WTC11 (cell line): ENCODE results near the gene LRRC49. TPM values are rescaled to one million over a fixed set of nuclear protein-coding genes. Genes with fewer than 3 reads are reported as not detected.
"Not testable (repeated sequence)": the region's sequence is repeated elsewhere in the genome, so short reads cannot be mapped to it uniquely, and the experiment has no call there.

Source experiments
- ATAC-seq: fragments of 200-7000 bp; cut with Tn5 transposase; 2 replicates; pipeline ENCODE4 v1.10.0; 2021; ENCODE audit warnings: mild to moderate bottlenecking, moderate library complexity
- CTCF ChIA-PET: fragments of 300-600 bp; sonication (Branson Sonifier 250); formaldehyde crosslinking; loops from one replicate; lab custom pipeline; 2021; ENCODE audit warnings: antibody characterized with exemption; lab: Charles Lee
- POLR2A ChIA-PET: fragments of 350-600 bp; sonication (Branson Sonifier 250); formaldehyde crosslinking; loops from one replicate; lab custom pipeline; 2021; ENCODE audit warnings: antibody characterized with exemption; lab: Charles Lee
- DNase-seq: peaks from one replicate; pipeline ENCODE4 v3.0.0; 2021; ENCODE audit warnings: low spot score
- H3K27ac Mint-ChIP-seq: 2 replicates; pipeline ENCODE4 v1.8.0; 2021; ENCODE audit warnings: mixed read lengths
- H3K27me3 Mint-ChIP-seq: 2 replicates; pipeline ENCODE4 v1.8.0; 2021; ENCODE audit warnings: low read depth, mild to moderate bottlenecking, moderate library complexity, mixed read lengths
- H3K36me3 Mint-ChIP-seq: 2 replicates; pipeline ENCODE4 v1.8.0; 2021; ENCODE audit warnings: mixed read lengths
- H3K4me1 Mint-ChIP-seq: 2 replicates; pipeline ENCODE4 v1.8.0; 2022; ENCODE audit warnings: mixed read lengths
- H3K4me3 Mint-ChIP-seq: 2 replicates; pipeline ENCODE4 v1.8.0; 2021; ENCODE audit warnings: mild to moderate bottlenecking, moderate library complexity, mixed read lengths
- H3K9me3 Mint-ChIP-seq: 2 replicates; pipeline ENCODE4 v1.8.0; 2021; ENCODE audit warnings: mixed read lengths
- CTCF ChIP-seq: fragments of 200-600 bp; IDR thresholded peaks from 2 replicates; pipeline ENCODE4 v1.8.0; 2022; ENCODE audit warnings: antibody characterized with exemption
- FOXK1 ChIP-seq: sonication (generic); formaldehyde crosslinking; IDR thresholded peaks from 2 replicates; pipeline ENCODE4 v1.8.0; 2022; ENCODE audit warnings: mild to moderate bottlenecking, moderate library complexity, missing genetic modification reagents
- KAT7 ChIP-seq: sonication (generic); formaldehyde crosslinking; IDR thresholded peaks from 2 replicates; pipeline ENCODE4 v1.8.1; 2023; ENCODE audit warnings: missing genetic modification reagents, mild to moderate bottlenecking, borderline replicate concordance
- NFATC4 ChIP-seq: fragments of 250-450 bp; sonication (Bioruptor Pico); IDR thresholded peaks from 2 replicates; pipeline ENCODE4 v1.9.0; 2021; ENCODE audit warnings: mild to moderate bottlenecking
- PRDM15 ChIP-seq: sonication (generic); formaldehyde crosslinking; IDR thresholded peaks from 2 replicates; pipeline ENCODE4 v1.8.0; 2022; ENCODE audit warnings: missing genetic modification reagents
- SP1 ChIP-seq: sonication (generic); formaldehyde crosslinking; conservative IDR thresholded peaks from 2 replicates; pipeline ENCODE4 v1.8.1; 2022; ENCODE audit warnings: missing genetic modification reagents
- TEAD1 ChIP-seq: sonication (generic); formaldehyde crosslinking; IDR thresholded peaks from 2 replicates; pipeline ENCODE4 v1.8.0; 2022; ENCODE audit warnings: mild to moderate bottlenecking, missing genetic modification reagents
- TP53 ChIP-seq: sonication (generic); formaldehyde crosslinking; IDR thresholded peaks from 2 replicates; pipeline ENCODE4 v1.8.1; 2023; ENCODE audit warnings: mild to moderate bottlenecking, missing genetic modification reagents
- ZBTB21 ChIP-seq: sonication (generic); formaldehyde crosslinking; IDR thresholded peaks from 2 replicates; pipeline ENCODE4 v1.8.1; 2023; ENCODE audit warnings: mild to moderate bottlenecking, missing genetic modification reagents, borderline replicate concordance
- ZNF317 ChIP-seq: sonication (generic); formaldehyde crosslinking; IDR thresholded peaks from 2 replicates; pipeline ENCODE4 v1.8.1; 2023; ENCODE audit warnings: low read depth, mild to moderate bottlenecking, moderate library complexity, missing genetic modification reagents, borderline replicate concordance
- ZNF425 ChIP-seq: fragments of 250-450 bp; sonication (Bioruptor Pico); conservative IDR thresholded peaks from 2 replicates; pipeline ENCODE4 v1.9.0; 2021; ENCODE audit warnings: mild to moderate bottlenecking
- total RNA-seq: library from RNA; stranded (reverse); gene quantifications from 3 replicates; pipeline ENCODE4 v1.2.3, GENCODE V29; 2021
- TF ChIP-seq, protein P1 (sequence below): fragments of 250-450 bp; sonication (Bioruptor Pico); IDR thresholded peaks from 2 replicates; pipeline ENCODE4 v1.9.0; 2021; ENCODE audit warnings: mild to moderate bottlenecking
- TF ChIP-seq, protein P2 (sequence below): sonication (generic); formaldehyde crosslinking; IDR thresholded peaks from 2 replicates; pipeline ENCODE4 v1.8.0; 2023; ENCODE audit warnings: missing genetic modification reagents

The LRRC49 gene
- total RNA-seq, 1 experiment from 2014 or later, result 6.9 TPM

GRCh38 chr15:71002316-71002715 lies 109.7 kb downstream of the LRRC49 start (continued):
- no peak for TF ChIP-seq PRDM15 (CRISPR knock-in tag)
- TF ChIP-seq, protein P1, sequence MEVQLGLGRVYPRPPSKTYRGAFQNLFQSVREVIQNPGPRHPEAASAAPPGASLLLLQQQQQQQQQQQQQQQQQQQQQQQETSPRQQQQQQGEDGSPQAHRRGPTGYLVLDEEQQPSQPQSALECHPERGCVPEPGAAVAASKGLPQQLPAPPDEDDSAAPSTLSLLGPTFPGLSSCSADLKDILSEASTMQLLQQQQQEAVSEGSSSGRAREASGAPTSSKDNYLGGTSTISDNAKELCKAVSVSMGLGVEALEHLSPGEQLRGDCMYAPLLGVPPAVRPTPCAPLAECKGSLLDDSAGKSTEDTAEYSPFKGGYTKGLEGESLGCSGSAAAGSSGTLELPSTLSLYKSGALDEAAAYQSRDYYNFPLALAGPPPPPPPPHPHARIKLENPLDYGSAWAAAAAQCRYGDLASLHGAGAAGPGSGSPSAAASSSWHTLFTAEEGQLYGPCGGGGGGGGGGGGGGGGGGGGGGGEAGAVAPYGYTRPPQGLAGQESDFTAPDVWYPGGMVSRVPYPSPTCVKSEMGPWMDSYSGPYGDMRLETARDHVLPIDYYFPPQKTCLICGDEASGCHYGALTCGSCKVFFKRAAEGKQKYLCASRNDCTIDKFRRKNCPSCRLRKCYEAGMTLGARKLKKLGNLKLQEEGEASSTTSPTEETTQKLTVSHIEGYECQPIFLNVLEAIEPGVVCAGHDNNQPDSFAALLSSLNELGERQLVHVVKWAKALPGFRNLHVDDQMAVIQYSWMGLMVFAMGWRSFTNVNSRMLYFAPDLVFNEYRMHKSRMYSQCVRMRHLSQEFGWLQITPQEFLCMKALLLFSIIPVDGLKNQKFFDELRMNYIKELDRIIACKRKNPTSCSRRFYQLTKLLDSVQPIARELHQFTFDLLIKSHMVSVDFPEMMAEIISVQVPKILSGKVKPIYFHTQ (CRISPR knock-in tag), result no peak
- no peak for TF ChIP-seq NFATC4 (CRISPR knock-in tag)
- TF ChIP-seq ZBTB21, result no peak
- no peak for TF ChIP-seq TP53
- no peak for TF ChIP-seq FOXK1 (CRISPR knock-in tag)
- no peak for TF ChIP-seq CTCF
- no peak for TF ChIP-seq SP1
- TF ChIP-seq, all 79 proteins: peak for 0

DNA sequence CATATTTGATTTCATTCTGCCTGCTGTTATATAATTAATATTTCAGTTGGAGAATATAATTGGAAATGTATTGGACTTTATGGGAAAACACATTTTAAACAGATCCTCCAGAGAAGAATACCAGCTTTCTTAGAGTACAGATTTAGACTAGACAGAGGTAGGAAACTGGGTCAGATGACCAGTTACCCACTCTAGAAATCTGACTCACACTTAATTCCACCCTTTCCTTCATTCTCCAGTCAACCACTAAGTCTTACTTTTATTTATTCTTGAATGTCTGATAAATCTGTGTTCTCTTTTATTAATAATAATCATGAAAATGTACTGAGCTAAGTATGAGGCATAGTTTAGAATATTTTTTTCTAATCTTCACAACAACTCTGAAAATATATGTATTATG lies 110.7 kb downstream of the LRRC49 start:
- Mint-ChIP-seq H3K27me3 (no peaks in the 10 kb centered on the region), H3K4me1 (no peaks in the 10 kb centered on the region), H3K27ac (no peak overlapping the region), H3K36me3 (peaks cover 9% of the 10 kb centered on the region), H3K9me3 (peaks cover 15% of the 10 kb centered on the region), H3K4me3 (no peak overlapping the region)
- POLR2A ChIA-PET, result no interaction called here
- CTCF ChIA-PET, result no interaction called here
- DNase-seq (no peak), ATAC-seq (no peak)
- TF ChIP-seq ZNF317, result no peak
- TF ChIP-seq ZNF425, result no peak
- no peak for TF ChIP-seq TEAD1 (CRISPR knock-in tag)
- TF ChIP-seq, protein P2, sequence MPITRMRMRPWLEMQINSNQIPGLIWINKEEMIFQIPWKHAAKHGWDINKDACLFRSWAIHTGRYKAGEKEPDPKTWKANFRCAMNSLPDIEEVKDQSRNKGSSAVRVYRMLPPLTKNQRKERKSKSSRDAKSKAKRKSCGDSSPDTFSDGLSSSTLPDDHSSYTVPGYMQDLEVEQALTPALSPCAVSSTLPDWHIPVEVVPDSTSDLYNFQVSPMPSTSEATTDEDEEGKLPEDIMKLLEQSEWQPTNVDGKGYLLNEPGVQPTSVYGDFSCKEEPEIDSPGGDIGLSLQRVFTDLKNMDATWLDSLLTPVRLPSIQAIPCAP (CRISPR knock-in tag), result no peak
- TF ChIP-seq KAT7 (CRISPR knock-in tag), result no peak

DNA sequence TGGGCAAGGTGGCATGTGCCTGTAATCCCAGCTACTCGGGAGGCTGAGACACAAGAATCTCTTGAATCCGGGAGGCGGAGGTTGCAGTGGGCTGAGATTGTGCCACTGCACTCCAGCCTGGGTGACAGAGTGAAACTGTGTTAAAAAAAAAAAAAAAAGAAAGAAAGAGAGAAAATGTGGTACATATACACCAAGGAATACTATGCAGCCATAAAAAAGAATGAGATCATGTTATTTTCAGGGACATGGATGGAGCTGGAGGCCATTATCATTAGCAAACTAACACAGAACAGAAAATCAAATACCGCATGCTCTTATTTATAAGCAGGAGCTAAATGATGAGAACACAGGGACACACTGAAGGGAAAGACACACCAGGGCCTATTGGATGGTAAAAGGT lies 111.9 kb downstream of the LRRC49 start:
- H3K36me3 Mint-ChIP-seq, H3K9me3 Mint-ChIP-seq, H3K4me1 Mint-ChIP-seq, POLR2A ChIA-PET, H3K27ac Mint-ChIP-seq, H3K4me3 Mint-ChIP-seq, CTCF ChIA-PET, ATAC-seq, DNase-seq, H3K27me3 Mint-ChIP-seq: not testable (repeated sequence)
